Tibial nerve (tissue), 4 donors: ENCODE results near the gene FDX2. TPM values are rescaled to one million over a fixed set of nuclear protein-coding genes. Genes with fewer than 3 reads are reported as not detected.

Experiments used
- DNase-seq, 2 donors: peaks; one replicate each; pipeline ENCODE4 v3.0.0-alpha.2; 2019; ENCODE audit warnings: low spot score in 2 of 2
- H3K27ac ChIP-seq, 4 donors: fragments of 200-600 bp; sonication (generic) in 3 of 4; one replicate each; pipeline ENCODE4 v1.5.1; 2017 to 2019; ENCODE audit warnings: mild to moderate bottlenecking in 1 of 4
- H3K27me3 ChIP-seq, 2 donors: fragments of 200-600 bp; sonication (generic) in 1 of 2; one replicate each; pipeline versions ENCODE4 v1.5.1 to v1.6.0; 2017 to 2019
- H3K36me3 ChIP-seq, 3 donors: fragments of 200-600 bp; sonication (generic); one replicate each; pipeline ENCODE4 v1.5.1; 2018 to 2019
- H3K4me1 ChIP-seq, 4 donors: fragments of 200-600 bp; sonication (generic) in 3 of 4; one replicate each; pipeline ENCODE4 v1.5.1; 2017 to 2019
- H3K4me3 ChIP-seq, 4 donors: fragments of 200-600 bp; sonication (generic) in 3 of 4; one replicate each; pipeline ENCODE4 v1.5.1; 2017 to 2019; ENCODE audit warnings: mild to moderate bottlenecking in 1 of 4, moderate library complexity in 1 of 4
- H3K9me3 ChIP-seq, 4 donors: fragments of 200-600 bp; sonication (generic) in 3 of 4; one replicate each; pipeline ENCODE4 v1.5.1; 2017 to 2019
- CTCF ChIP-seq, 5 experiments: fragments of 200-600 bp in 3 of 5; fragments of 450-650 bp in 2 of 5; sonication (generic) in 3 of 5; IDR thresholded peaks; one replicate each; pipeline ENCODE4 v1.5.1; 2016 to 2019; ENCODE audit warnings: antibody characterized with exemption in 5 of 5, mild to moderate bottlenecking in 3 of 5, moderate library complexity in 2 of 5
- EP300 ChIP-seq, 2 donors: sonication (generic); formaldehyde crosslinking; IDR thresholded peaks; one replicate each; pipeline ENCODE4 v1.6.1; 2017; ENCODE audit warnings: antibody characterized with exemption in 2 of 2, mild to moderate bottlenecking in 1 of 2
- POLR2A ChIP-seq, 2 donors: fragments of 450-650 bp; IDR thresholded peaks; one replicate each; pipeline ENCODE4 v1.6.1; 2017; ENCODE audit warnings: antibody characterized with exemption in 2 of 2, mild to moderate bottlenecking in 2 of 2, moderate library complexity in 2 of 2
- WGBS, 2 donors: methylation state at CpG; one replicate each; pipeline ENCODE4 v1.1.5; 2018; 5-methylcytosine and 5-hydroxymethylcytosine counted together
- total RNA-seq, 4 donors: library from RNA; depleted of rRNA; stranded (reverse); fragments of >200 nt; gene quantifications; one replicate each; pipeline ENCODE4 v1.1.0, GENCODE V29; 2016

The FDX2 gene
- total RNA-seq = 10 to 100 TPM; 10.0 to 29.1 (median 18.2) TPM

DNA sequence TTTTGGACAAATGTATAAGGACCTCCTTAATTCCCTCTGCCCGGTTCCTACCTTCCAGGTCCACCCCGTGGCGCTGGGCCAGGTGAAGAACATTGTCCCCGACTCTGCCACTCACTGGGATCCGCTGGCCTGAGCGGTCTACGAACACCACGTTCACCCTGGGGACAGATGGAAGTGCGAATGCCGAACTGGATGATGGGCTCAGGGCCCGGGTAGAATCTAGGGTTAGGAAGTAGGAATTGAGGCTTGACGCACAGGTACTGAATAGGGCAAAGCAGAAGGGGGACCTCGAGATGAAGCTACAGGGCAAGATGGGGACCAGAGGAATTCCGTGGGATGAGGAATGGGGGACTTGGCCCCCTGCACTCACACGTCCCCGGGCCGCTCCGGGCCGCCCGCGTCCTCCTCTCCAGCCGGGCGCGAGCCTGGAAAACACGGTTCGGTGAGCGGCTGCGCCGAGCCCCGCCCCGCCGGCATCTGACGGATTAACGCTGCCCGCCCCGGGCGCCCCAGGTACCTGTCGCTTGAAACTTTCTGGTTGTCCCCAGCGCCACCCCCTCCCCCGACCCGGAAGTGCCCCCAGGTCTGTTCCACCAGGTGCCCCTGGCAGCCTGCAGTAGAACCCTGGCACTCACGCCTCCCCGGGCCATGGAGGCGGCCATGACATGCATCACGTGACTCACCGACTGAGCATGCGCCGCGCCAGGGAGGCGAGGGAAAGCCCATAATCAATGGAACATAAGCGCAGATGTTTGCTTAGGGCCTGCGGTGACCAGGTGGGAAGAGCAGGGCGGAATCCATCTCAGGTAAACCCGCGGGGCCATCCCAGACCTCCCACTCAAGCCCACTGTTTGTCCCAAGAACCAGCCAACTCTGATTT lies at the start of gene FDX2:
FDX2 (minus strand) TSS at position 681 of the 880 bp plus-strand sequence; CDS start at position 662, 19 bp downstream.
- H3K4me1 ChIP-seq = peaks cover 0 to 18% (median 4%) of the 10 kb centered on the region in 4 donors
- WGBS, 2 donors = 0 to 1% methylated on average over 40 to 47 of the region's 55 CpGs
- no peaks in the 10 kb centered on the region for H3K27me3 ChIP-seq
- no peaks in the 10 kb centered on the region for H3K9me3 ChIP-seq
- peak within 1 kb of the TSS; percentile 19 to 79 (median 46) for H3K27ac ChIP-seq
- H3K36me3 ChIP-seq = peaks cover 0 to 65% (median 25%) of the 10 kb centered on the region in 3 donors
- DNase-seq = peak; percentile 73 to 86
- TF ChIP-seq CTCF (IDR thresholded peaks at IDR 0.05) (peak in 1 of 5 experiments; percentile 14), EP300 (IDR thresholded peaks at IDR 0.05) (peak in 1 of 2 donors; percentile 37), POLR2A (IDR thresholded peaks at IDR 0.05) (no peak)
- H3K4me3 ChIP-seq = peak within 1 kb of the TSS; percentile 68 to 99 (median 88)

- no peak for DNase-seq
- Histone ChIP-seq H3K36me3 (peaks cover 0 to 100% (median 32%) of the 10 kb centered on the region in 3 donors), H3K27ac (no peak overlapping the region), H3K4me3 (no peak overlapping the region), H3K4me1 (no peaks in the 10 kb centered on the region), H3K27me3 (no peaks in the 10 kb centered on the region), H3K9me3 (peaks cover 0 to 5% (median 0%) of the 10 kb centered on the region in 4 donors)
- TF ChIP-seq POLR2A (IDR thresholded peaks at IDR 0.05) (no peak), CTCF (IDR thresholded peaks at IDR 0.05) (no peak), EP300 (IDR thresholded peaks at IDR 0.05) (no peak)
- WGBS, 2 donors = 95% methylated on average over 22 to 23 of the region's 23 CpGs
These were observed 49.7 kb upstream of the FDX2 start for GRCh38 chr19:10365518-10365917.

GRCh38 chr19:10364644-10365043 lies 48.8 kb upstream of the FDX2 start:
- DNase-seq = no peak
- no peaks in the 10 kb centered on the region for H3K27me3 ChIP-seq
- peaks cover 0 to 100% (median 28%) of the 10 kb centered on the region in 3 donors for H3K36me3 ChIP-seq
- H3K4me3 ChIP-seq = no peak overlapping the region
- 80 to 91% methylated on average over 15 of the region's 19 CpGs for WGBS, 2 donors
- TF ChIP-seq POLR2A (IDR thresholded peaks at IDR 0.05) (no peak), EP300 (IDR thresholded peaks at IDR 0.05) (no peak), CTCF (IDR thresholded peaks at IDR 0.05) (no peak)
- H3K27ac ChIP-seq = no peak overlapping the region
- H3K9me3 ChIP-seq = peaks cover 0 to 5% (median 0%) of the 10 kb centered on the region in 4 donors
- H3K4me1 ChIP-seq = no peaks in the 10 kb centered on the region

GRCh38 chr19:10363789-10364281 lies 48.0 kb upstream of the FDX2 start:
- WGBS, 2 donors = 89 to 91% methylated on average over 8 to 11 of the region's 12 CpGs
- Histone ChIP-seq H3K36me3 (peaks cover 0 to 100% (median 28%) of the 10 kb centered on the region in 3 donors), H3K27ac (no peak overlapping the region), H3K4me3 (no peak overlapping the region), H3K4me1 (no peaks in the 10 kb centered on the region), H3K27me3 (no peaks in the 10 kb centered on the region), H3K9me3 (peaks cover 0 to 5% (median 0%) of the 10 kb centered on the region in 4 donors)
- DNase-seq = no peak
- TF ChIP-seq CTCF (IDR thresholded peaks at IDR 0.05) (no peak), EP300 (IDR thresholded peaks at IDR 0.05) (no peak), POLR2A (IDR thresholded peaks at IDR 0.05) (no peak)

DNA sequence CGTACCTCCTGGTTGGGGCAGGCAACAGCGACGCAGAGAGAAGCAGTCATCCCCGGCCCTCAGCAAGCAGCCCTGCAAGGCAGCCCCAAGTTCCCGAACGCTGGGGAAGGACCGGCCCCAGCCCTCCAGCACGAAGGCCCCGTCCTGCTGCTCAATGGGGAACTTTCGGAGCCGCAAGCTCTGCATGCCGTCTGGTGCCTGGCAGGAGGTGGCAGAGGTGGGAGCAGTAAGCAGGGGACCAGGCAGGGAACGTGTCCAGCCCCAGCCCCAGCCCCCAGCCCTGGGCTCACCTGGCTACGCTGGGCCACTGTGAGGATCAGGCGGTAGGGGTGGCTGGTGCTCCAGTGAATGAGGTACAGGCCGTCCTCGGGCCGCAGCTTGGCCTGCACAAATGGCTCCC lies 46.4 kb upstream of the FDX2 start:
- DNase-seq = no peak

More for the DNA sequence above, 46.4 kb upstream of the FDX2 start:
- Histone ChIP-seq H3K4me3 (no peak overlapping the region), H3K27me3 (no peaks in the 10 kb centered on the region), H3K36me3 (peaks cover under 1 to 100% (median 28%) of the 10 kb centered on the region in 3 donors), H3K27ac (no peak overlapping the region), H3K9me3 (no peaks in the 10 kb centered on the region), H3K4me1 (no peaks in the 10 kb centered on the region)
- WGBS, 2 donors = 92 to 98% methylated on average over 7 to 18 of the region's 18 CpGs
- TF ChIP-seq POLR2A (IDR thresholded peaks at IDR 0.05) (no peak), EP300 (IDR thresholded peaks at IDR 0.05) (no peak), CTCF (IDR thresholded peaks at IDR 0.05) (no peak)
